Keratinocyte (primary cell): ENCODE data around the gene ULK2. TPM values are rescaled to one million over a fixed set of nuclear protein-coding genes. Genes with fewer than 3 reads are reported as not detected.

Experiments
- DNase-seq: peaks from one replicate; pipeline ENCODE4 v3.0.0-alpha.2; 2011; ENCODE audit warnings: low read depth, missing footprints, low spot score
- FAIRE-seq: peaks from 2 replicates; lab custom pipeline; 2011; peaks lifted over from hg19 to GRCh38; lab: Jason Lieb, UNC
- H2AFZ ChIP-seq: 2 replicates; pipeline ENCODE4 v1.6.0; 2012; ENCODE audit warnings: low read length, control low read depth, inconsistent platforms; ENCODE audit not compliant: control insufficient read depth
- H3K27ac ChIP-seq: 2 replicates; pipeline ENCODE4 v1.5.1; 2011; ENCODE audit warnings: low read length; ENCODE audit not compliant: control insufficient read depth, insufficient read depth
- H3K27me3 ChIP-seq: 3 replicates; pipeline ENCODE4 v1.6.0; 2011; ENCODE audit warnings: low read length; ENCODE audit not compliant: control insufficient read depth, insufficient read depth; ENCODE audit errors: extremely low read depth
- H3K36me3 ChIP-seq, 2 experiments: 2 replicates in 1 of 2; 3 replicates in 1 of 2; pipeline ENCODE4 v1.5.1; 2011; ENCODE audit warnings: low read length in 2 of 2, mild to moderate bottlenecking in 1 of 2; ENCODE audit not compliant: control insufficient read depth in 2 of 2, insufficient read depth in 2 of 2; ENCODE audit errors: extremely low read depth in 1 of 2
- H3K4me1 ChIP-seq: 3 replicates; pipeline ENCODE4 v1.5.1; 2011; ENCODE audit warnings: low read length; ENCODE audit not compliant: control insufficient read depth, insufficient read depth; ENCODE audit errors: extremely low read depth
- H3K4me2 ChIP-seq: 3 replicates; pipeline ENCODE4 v1.6.0; 2011; ENCODE audit warnings: low read depth, low read length; ENCODE audit not compliant: control insufficient read depth, insufficient read depth; ENCODE audit errors: extremely low read depth
- H3K4me3 ChIP-seq, 3 experiments: fragments of 200-600 bp in 1 of 3; sonication (generic) in 1 of 3; 2 replicates in 2 of 3; 3 replicates in 1 of 3; pipeline ENCODE4 v1.5.1; 2011 to 2016; ENCODE audit warnings: low read length in 3 of 3, mild to moderate bottlenecking in 3 of 3, control low read depth in 2 of 3, inconsistent platforms in 1 of 3, low read depth in 1 of 3, mixed read lengths in 1 of 3, mixed run types in 1 of 3, moderate library complexity in 1 of 3; ENCODE audit not compliant: control insufficient read depth in 2 of 3, insufficient read depth in 2 of 3; ENCODE audit errors: extremely low read depth in 1 of 3
- H3K79me2 ChIP-seq: 2 replicates; pipeline ENCODE4 v1.6.0; 2012; ENCODE audit warnings: low read length; ENCODE audit not compliant: control insufficient read depth, insufficient read depth
- H3K9ac ChIP-seq: 3 replicates; pipeline ENCODE4 v1.6.0; 2011; ENCODE audit warnings: low read length; ENCODE audit not compliant: control insufficient read depth, insufficient read depth; ENCODE audit errors: extremely low read depth
- H3K9me1 ChIP-seq: 3 replicates; pipeline ENCODE4 v1.6.0; 2011; ENCODE audit warnings: low read length; ENCODE audit not compliant: control insufficient read depth, insufficient read depth; ENCODE audit errors: extremely low read depth
- H3K9me3 ChIP-seq: 2 replicates; pipeline ENCODE4 v1.5.1; 2012; ENCODE audit warnings: low read depth, low read length; ENCODE audit not compliant: control insufficient read depth
- H4K20me1 ChIP-seq: 3 replicates; pipeline ENCODE4 v1.6.0; 2011; ENCODE audit warnings: low read length; ENCODE audit not compliant: control insufficient read depth, insufficient read depth; ENCODE audit errors: extremely low read depth
- EZH2 ChIP-seq: IDR thresholded peaks from one replicate; pipeline ENCODE4 v1.6.1; 2012; ENCODE audit warnings: inconsistent platforms, mild to moderate bottlenecking, low read length, moderate library complexity
- dilution Hi-C: fragments of 300-500 bp; cut with MboI; formaldehyde crosslinking; loops from one replicate; pipeline ENCODE4 v1.7.0; 2020; ENCODE audit warnings: low sequenced_read_pairs; ENCODE audit not compliant: extremely low pct_ligation_motif_present
- polyA plus RNA-seq, 5 experiments: library from polyadenylated mRNA; depleted of rRNA in 3 of 5; stranded (reverse) in 3 of 5; stranded (forward) in 1 of 5; unstranded in 1 of 5; fragments of >200 nt; gene quantifications; 1 replicate in 1 of 5; 2 replicates in 3 of 5; 3 replicates in 1 of 5; pipeline versions ENCODE4 v1.2.1 to v1.2.3, GENCODE V29; 2011 to 2012; ENCODE audit warnings: missing spikeins in 2 of 5, low read depth in 1 of 5, low replicate concordance in 1 of 5
- TF ChIP-seq, protein P1 (sequence below), 3 experiments: IDR thresholded peaks in 1 of 3; conservative IDR thresholded peaks in 1 of 3; optimal IDR thresholded peaks in 1 of 3; 2 replicates in 2 of 3; 3 replicates in 1 of 3; pipeline versions ENCODE3 to v1.5.1; 2011; ENCODE audit warnings: low read length in 3 of 3, mild to moderate bottlenecking in 3 of 3, moderate library complexity in 2 of 3, control low read depth in 1 of 3, inconsistent platforms in 1 of 3; ENCODE audit not compliant: insufficient read depth in 2 of 3; ENCODE audit errors: extremely low read depth in 1 of 3

ULK2 gene
- polyA plus RNA-seq, 1 donor (not counting 4 experiments of a cell fraction or from before 2014, with no cell fraction given): 22.1 TPM

- DNase-seq: no peak
- H3K27me3 ChIP-seq: no peaks in the 10 kb centered on the region
- no peak overlapping the region for H3K4me2 ChIP-seq
- H3K36me3 ChIP-seq: peaks cover 12 to 13% of the 10 kb centered on the region in 2 experiments
- H3K9me3 ChIP-seq: peaks cover 2% of the 10 kb centered on the region
- no peak overlapping the region for H3K4me3 ChIP-seq
- dilution Hi-C loops: no loop called here
- FAIRE-seq: peak; percentile 48
- peaks cover 16% of the 10 kb centered on the region for H3K4me1 ChIP-seq
- H3K27ac ChIP-seq: no peak overlapping the region
- no peaks in the 10 kb centered on the region for H4K20me1 ChIP-seq
- no peak overlapping the region for H3K9ac ChIP-seq
- no peak overlapping the region for H2AFZ ChIP-seq
- no peaks in the 10 kb centered on the region for H3K9me1 ChIP-seq
- TF ChIP-seq EZH2: no peak
- TF ChIP-seq, protein P1, sequence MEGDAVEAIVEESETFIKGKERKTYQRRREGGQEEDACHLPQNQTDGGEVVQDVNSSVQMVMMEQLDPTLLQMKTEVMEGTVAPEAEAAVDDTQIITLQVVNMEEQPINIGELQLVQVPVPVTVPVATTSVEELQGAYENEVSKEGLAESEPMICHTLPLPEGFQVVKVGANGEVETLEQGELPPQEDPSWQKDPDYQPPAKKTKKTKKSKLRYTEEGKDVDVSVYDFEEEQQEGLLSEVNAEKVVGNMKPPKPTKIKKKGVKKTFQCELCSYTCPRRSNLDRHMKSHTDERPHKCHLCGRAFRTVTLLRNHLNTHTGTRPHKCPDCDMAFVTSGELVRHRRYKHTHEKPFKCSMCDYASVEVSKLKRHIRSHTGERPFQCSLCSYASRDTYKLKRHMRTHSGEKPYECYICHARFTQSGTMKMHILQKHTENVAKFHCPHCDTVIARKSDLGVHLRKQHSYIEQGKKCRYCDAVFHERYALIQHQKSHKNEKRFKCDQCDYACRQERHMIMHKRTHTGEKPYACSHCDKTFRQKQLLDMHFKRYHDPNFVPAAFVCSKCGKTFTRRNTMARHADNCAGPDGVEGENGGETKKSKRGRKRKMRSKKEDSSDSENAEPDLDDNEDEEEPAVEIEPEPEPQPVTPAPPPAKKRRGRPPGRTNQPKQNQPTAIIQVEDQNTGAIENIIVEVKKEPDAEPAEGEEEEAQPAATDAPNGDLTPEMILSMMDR (optimal IDR thresholded peaks at IDR 0.05 in 1 of 3, IDR thresholded peaks at IDR 0.05 in 1 of 3, conservative IDR thresholded peaks at IDR 0.05 in 1 of 3; ENCODE audit: extremely low read depth in 1 of 3, insufficient read depth in 2 of 3, low read length in 3 of 3): no peak
- H3K79me2 ChIP-seq: no peaks in the 10 kb centered on the region
Observed at GRCh38 chr17:19791918-19792550, 75.7 kb downstream of the ULK2 start.

GRCh38 chr17:19787733-19788357 is 79.9 kb downstream of the ULK2 start:
- H3K4me2 ChIP-seq: no peak overlapping the region
- H3K36me3 ChIP-seq: peaks cover 0 to 6% of the 10 kb centered on the region in 2 experiments
- H4K20me1 ChIP-seq: no peaks in the 10 kb centered on the region
- no peaks in the 10 kb centered on the region for H3K27me3 ChIP-seq
- no peak for FAIRE-seq
- no peak overlapping the region for H2AFZ ChIP-seq
- no peak overlapping the region for H3K9ac ChIP-seq
- DNase-seq: no peak
- peaks cover 16% of the 10 kb centered on the region for H3K4me1 ChIP-seq
- TF ChIP-seq, protein P1 (optimal IDR thresholded peaks at IDR 0.05 in 1 of 3, IDR thresholded peaks at IDR 0.05 in 1 of 3, conservative IDR thresholded peaks at IDR 0.05 in 1 of 3; ENCODE audit: extremely low read depth in 1 of 3, insufficient read depth in 2 of 3, low read length in 3 of 3): no peak
- no peak overlapping the region for H3K27ac ChIP-seq
- H3K9me1 ChIP-seq: no peaks in the 10 kb centered on the region
- no peaks in the 10 kb centered on the region for H3K79me2 ChIP-seq
- no peak overlapping the region for H3K4me3 ChIP-seq
- H3K9me3 ChIP-seq: no peaks in the 10 kb centered on the region
- dilution Hi-C loops: no loop called here
